ENCODE data around the gene TPD52L1.

The TPD52L1 gene

DNA sequence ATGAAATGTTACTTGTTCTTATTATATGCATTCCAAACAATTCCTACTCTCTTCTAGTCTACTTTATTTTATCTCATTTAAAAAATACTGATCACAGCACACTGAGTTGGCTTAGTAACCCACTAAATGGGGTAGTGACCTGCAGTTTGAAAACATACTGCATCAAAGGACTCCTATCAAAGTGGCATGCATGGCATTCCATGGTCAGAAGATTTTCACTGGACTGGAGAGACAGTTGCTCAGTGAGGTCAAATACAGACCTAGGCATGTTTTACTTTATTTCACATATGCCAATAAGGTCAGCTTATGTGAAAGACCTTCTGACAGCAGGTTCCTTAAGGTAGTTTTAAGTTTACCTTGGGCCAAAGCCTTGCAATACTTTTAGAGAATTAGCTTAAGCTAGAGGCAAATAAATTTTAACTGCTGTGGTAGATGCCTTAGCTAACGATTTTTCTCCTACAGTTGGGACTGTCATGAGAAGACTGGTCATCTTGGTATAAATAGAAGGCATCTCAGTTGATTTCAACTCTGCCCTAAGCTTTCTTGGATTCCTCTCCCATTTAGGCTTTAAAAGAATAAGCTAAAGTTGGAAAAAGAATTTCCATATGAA lies 35.1 kb downstream of the TPD52L1 start:
- no peaks in the 10 kb centered on the region for H3K27me3 ChIP-seq (ENCODE audit: control insufficient read depth, low read length)

DNA sequence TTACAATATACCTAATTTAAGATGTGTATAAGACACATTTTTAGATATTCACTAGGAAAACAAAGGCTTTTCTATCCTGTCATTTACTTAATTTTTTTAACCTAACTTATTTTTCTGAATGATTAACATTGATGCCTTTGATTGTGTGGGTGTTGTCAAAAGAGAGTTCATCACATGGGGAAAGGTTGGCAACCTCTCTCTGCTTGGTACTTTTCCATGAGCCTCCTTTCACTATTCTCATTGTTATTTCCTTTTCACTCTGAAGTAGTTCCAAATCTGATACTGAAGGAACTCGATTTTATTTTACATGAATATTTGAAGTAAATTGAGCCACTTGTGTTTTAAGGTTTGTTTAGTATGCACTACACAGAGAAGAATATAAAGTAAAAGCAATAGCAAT lies 35.9 kb downstream of the TPD52L1 start:
- H3K79me2 ChIP-seq (ENCODE audit: control insufficient read depth, low read length), result no peaks in the 10 kb centered on the region
- H3K27me3 ChIP-seq (ENCODE audit: control insufficient read depth, low read length), result no peaks in the 10 kb centered on the region
- no peaks in the 10 kb centered on the region for H3K36me3 ChIP-seq (ENCODE audit: control insufficient read depth, low read length)
- H4K20me1 ChIP-seq (ENCODE audit: control insufficient read depth, insufficient read depth, low read depth, low read length), result no peaks in the 10 kb centered on the region
- no peaks in the 10 kb centered on the region for H3K4me1 ChIP-seq (ENCODE audit: control insufficient read depth, low read length)
- H3K4me3 ChIP-seq (ENCODE audit: low read length), result no peak overlapping the region
- H3K4me2 ChIP-seq (ENCODE audit: low read length), result no peak overlapping the region
- no peak overlapping the region for H3K27ac ChIP-seq (ENCODE audit: low read depth, low read length)
- H3K9me3 ChIP-seq (ENCODE audit: control insufficient read depth, insufficient read depth, low read length), result no peaks in the 10 kb centered on the region
- H3K9me2 ChIP-seq (replicated peaks; ENCODE audit: control insufficient read depth, low read length), result no peaks in the 10 kb centered on the region
- TF ChIP-seq, protein P1, sequence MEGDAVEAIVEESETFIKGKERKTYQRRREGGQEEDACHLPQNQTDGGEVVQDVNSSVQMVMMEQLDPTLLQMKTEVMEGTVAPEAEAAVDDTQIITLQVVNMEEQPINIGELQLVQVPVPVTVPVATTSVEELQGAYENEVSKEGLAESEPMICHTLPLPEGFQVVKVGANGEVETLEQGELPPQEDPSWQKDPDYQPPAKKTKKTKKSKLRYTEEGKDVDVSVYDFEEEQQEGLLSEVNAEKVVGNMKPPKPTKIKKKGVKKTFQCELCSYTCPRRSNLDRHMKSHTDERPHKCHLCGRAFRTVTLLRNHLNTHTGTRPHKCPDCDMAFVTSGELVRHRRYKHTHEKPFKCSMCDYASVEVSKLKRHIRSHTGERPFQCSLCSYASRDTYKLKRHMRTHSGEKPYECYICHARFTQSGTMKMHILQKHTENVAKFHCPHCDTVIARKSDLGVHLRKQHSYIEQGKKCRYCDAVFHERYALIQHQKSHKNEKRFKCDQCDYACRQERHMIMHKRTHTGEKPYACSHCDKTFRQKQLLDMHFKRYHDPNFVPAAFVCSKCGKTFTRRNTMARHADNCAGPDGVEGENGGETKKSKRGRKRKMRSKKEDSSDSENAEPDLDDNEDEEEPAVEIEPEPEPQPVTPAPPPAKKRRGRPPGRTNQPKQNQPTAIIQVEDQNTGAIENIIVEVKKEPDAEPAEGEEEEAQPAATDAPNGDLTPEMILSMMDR (IDR thresholded peaks at IDR 0.05; ENCODE audit: low read depth, low read length, poor library complexity, severe bottlenecking), result no peak
- no peak for TF ChIP-seq EZH2phosphoT487 (IDR thresholded peaks at IDR 0.05; ENCODE audit: borderline replicate concordance, low read length)
- H3F3A ChIP-seq (ENCODE audit: control insufficient read depth, insufficient read depth), result no peaks in the 10 kb centered on the region

More for the DNA sequence above, 35.1 kb downstream of the TPD52L1 start:
- TF ChIP-seq, protein P1 (IDR thresholded peaks at IDR 0.05; ENCODE audit: low read depth, low read length, poor library complexity, severe bottlenecking), result no peak
- no peak for TF ChIP-seq EZH2phosphoT487 (IDR thresholded peaks at IDR 0.05; ENCODE audit: borderline replicate concordance, low read length)
- Histone ChIP-seq H4K20me1 (ENCODE audit: control insufficient read depth, insufficient read depth, low read depth, low read length) (no peaks in the 10 kb centered on the region), H3K4me2 (ENCODE audit: low read length) (no peak overlapping the region), H3K9me2 (replicated peaks; ENCODE audit: control insufficient read depth, low read length) (no peaks in the 10 kb centered on the region), H3F3A (ENCODE audit: control insufficient read depth, insufficient read depth) (no peaks in the 10 kb centered on the region), H3K4me3 (ENCODE audit: low read length) (no peak overlapping the region), H3K27ac (ENCODE audit: low read depth, low read length) (no peak overlapping the region), H3K79me2 (ENCODE audit: control insufficient read depth, low read length) (no peaks in the 10 kb centered on the region), H3K4me1 (ENCODE audit: control insufficient read depth, low read length) (no peaks in the 10 kb centered on the region), H3K36me3 (ENCODE audit: control insufficient read depth, low read length) (no peaks in the 10 kb centered on the region), H3K9me3 (ENCODE audit: control insufficient read depth, insufficient read depth, low read length) (no peaks in the 10 kb centered on the region)

DNA sequence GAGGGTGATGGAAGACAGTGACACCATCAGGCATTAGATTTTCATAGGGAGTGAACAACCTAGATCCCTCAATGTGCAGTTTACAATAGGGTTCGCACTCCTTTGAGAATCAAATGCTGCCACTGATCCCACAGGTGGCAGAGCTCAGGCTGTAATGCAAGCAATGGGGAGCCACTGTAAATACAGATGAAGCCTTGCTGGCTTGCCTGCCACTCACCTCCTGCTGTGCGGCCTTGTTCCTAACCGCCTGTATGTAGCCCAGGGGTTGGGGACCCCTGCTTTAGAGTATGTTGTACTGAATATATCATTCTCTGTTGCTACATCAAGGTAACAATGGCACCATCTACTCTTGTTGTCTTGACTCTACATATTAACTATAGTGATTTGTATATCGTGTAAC lies 37.1 kb downstream of the TPD52L1 start:
- H3K9me2 ChIP-seq (replicated peaks; ENCODE audit: control insufficient read depth, low read length), result no peaks in the 10 kb centered on the region
- H3K27me3 ChIP-seq (ENCODE audit: control insufficient read depth, low read length), result no peaks in the 10 kb centered on the region
- H3K27ac ChIP-seq (ENCODE audit: low read depth, low read length), result no peak overlapping the region
- no peaks in the 10 kb centered on the region for H3K4me1 ChIP-seq (ENCODE audit: control insufficient read depth, low read length)
- no peaks in the 10 kb centered on the region for H3K9me3 ChIP-seq (ENCODE audit: control insufficient read depth, insufficient read depth, low read length)
- no peaks in the 10 kb centered on the region for H3K36me3 ChIP-seq (ENCODE audit: control insufficient read depth, low read length)
- TF ChIP-seq, protein P1 (IDR thresholded peaks at IDR 0.05; ENCODE audit: low read depth, low read length, poor library complexity, severe bottlenecking), result no peak
- TF ChIP-seq EZH2phosphoT487 (IDR thresholded peaks at IDR 0.05; ENCODE audit: borderline replicate concordance, low read length), result no peak
- H3F3A ChIP-seq (ENCODE audit: control insufficient read depth, insufficient read depth), result no peaks in the 10 kb centered on the region
- H3K4me3 ChIP-seq (ENCODE audit: low read length), result no peak overlapping the region
- H3K4me2 ChIP-seq (ENCODE audit: low read length), result no peak overlapping the region
- H3K79me2 ChIP-seq (ENCODE audit: control insufficient read depth, low read length), result no peaks in the 10 kb centered on the region
- H4K20me1 ChIP-seq (ENCODE audit: control insufficient read depth, insufficient read depth, low read depth, low read length), result no peaks in the 10 kb centered on the region
